HG02973 (cell line): ENCODE measurements around the gene ABLIM2.
"Not testable (repeated sequence)": the region's sequence is repeated elsewhere in the genome, so short reads cannot be mapped to it uniquely, and the experiment has no call there.

Experiments used
- ATAC-seq: cut with Tn5 transposase; IDR thresholded peaks from one replicate; pipeline ENCODE4 v1.9.1; 2021; ENCODE audit warnings: moderate library complexity; ENCODE audit not compliant: unreplicated experiment

Gene ABLIM2

GRCh38 chr4:7945709-7946380, 212.8 kb downstream of the ABLIM2 start:
- no peak for ATAC-seq

- ATAC-seq = no peak
Observed at GRCh38 chr4:7944599-7945220, 213.9 kb downstream of the ABLIM2 start.

- ATAC-seq = not testable (repeated sequence)
Observed at GRCh38 chr4:7943688-7944087, 214.9 kb downstream of the ABLIM2 start.

- ATAC-seq = no peak
Observed at GRCh38 chr4:7943211-7943610, 215.4 kb downstream of the ABLIM2 start.

- ATAC-seq = no peak
Observed at GRCh38 chr4:7941965-7942496, 216.6 kb downstream of the ABLIM2 start.

GRCh38 chr4:7941111-7941964, 217.3 kb downstream of the ABLIM2 start:
- ATAC-seq = no peak

- ATAC-seq = peak; percentile 87
Observed at GRCh38 chr4:7939377-7940108, 219.1 kb downstream of the ABLIM2 start, which contains the start of gene AFAP1. Gene AFAP1 (minus strand): TSS chr4:7939861. CDS start chr4:7872078, 67,783 bp downstream.

GRCh38 chr4:7938609-7939376, 219.8 kb downstream of the ABLIM2 start:
- no peak for ATAC-seq

GRCh38 chr4:7938266-7938608, 220.4 kb downstream of the ABLIM2 start:
- no peak for ATAC-seq

GRCh38 chr4:7937006-7937405, 221.6 kb downstream of the ABLIM2 start:
- ATAC-seq = no peak

- ATAC-seq = no peak
Observed at GRCh38 chr4:7933651-7934510, 224.7 kb downstream of the ABLIM2 start.

- ATAC-seq = no peak
Observed at GRCh38 chr4:7932287-7932686, 226.3 kb downstream of the ABLIM2 start.

GRCh38 chr4:7929118-7929951, 229.3 kb downstream of the ABLIM2 start:
- no peak for ATAC-seq

- no peak for ATAC-seq
Observed at GRCh38 chr4:7928711-7929110, 229.9 kb downstream of the ABLIM2 start.

- no peak for ATAC-seq
Observed at GRCh38 chr4:7926822-7927221, 231.8 kb downstream of the ABLIM2 start.

- no peak for ATAC-seq
Observed at GRCh38 chr4:7924570-7924969, 234.0 kb downstream of the ABLIM2 start.

- ATAC-seq = no peak
Observed at GRCh38 chr4:7924163-7924562, 234.4 kb downstream of the ABLIM2 start.

- no peak for ATAC-seq
Observed at GRCh38 chr4:7922466-7922865, 236.1 kb downstream of the ABLIM2 start.
